T follicular helper cell (primary cell): ENCODE results near the gene TCTA.
A peak's percentile ranks its signal among the peaks of the same experiment; 100 is the strongest.
"Not testable (repeated sequence)": the region's sequence is repeated elsewhere in the genome, so short reads cannot be mapped to it uniquely, and the experiment has no call there.

ENCODE experiments used
- DNase-seq: peaks from one replicate; pipeline ENCODE4 v3.0.0-alpha.2; 2020; ENCODE audit warnings: low read depth
- total RNA-seq, 2 experiments: gene quantifications; one replicate each; lab custom pipeline; 2026; lab: John Stamatoyannopoulos, UW

The TCTA gene
- total RNA-seq: 18.7 to 20.3 reads per million in 2 experiments

GRCh38 chr3:49411968-49412631 lies at the start of gene TCTA, which contains the start of gene RHOA:
TSS of gene TCTA (plus strand) at chr3:49412423. CDS start at chr3:49412427, 4 bp downstream.
TSS of gene RHOA (minus strand) at chr3:49411976. CDS start at chr3:49375589, 36,387 bp downstream.
- peak; percentile 98 for DNase-seq

GRCh38 chr3:49362561-49362960 lies 49.7 kb upstream of the TCTA start:
- no peak for DNase-seq

GRCh38 chr3:49370585-49371290 lies 41.5 kb upstream of the TCTA start:
- DNase-seq: no peak

GRCh38 chr3:49371946-49372345 lies 40.3 kb upstream of the TCTA start:
- no peak for DNase-seq

- peak; percentile 6 for DNase-seq
Observed at GRCh38 chr3:49377483-49377882, 34.7 kb upstream of the TCTA start.

GRCh38 chr3:49378249-49378895 lies 33.9 kb upstream of the TCTA start:
- no peak for DNase-seq

GRCh38 chr3:49383387-49383786 lies 28.8 kb upstream of the TCTA start:
- no peak for DNase-seq

GRCh38 chr3:49385617-49386016 lies 26.6 kb upstream of the TCTA start:
- DNase-seq: no peak

- DNase-seq: no peak
Observed at GRCh38 chr3:49386056-49386756, 26.0 kb upstream of the TCTA start.

- no peak for DNase-seq
Observed at GRCh38 chr3:49387721-49388120, 24.5 kb upstream of the TCTA start.

- DNase-seq: no peak
Observed at GRCh38 chr3:49388289-49388820, 23.9 kb upstream of the TCTA start.

GRCh38 chr3:49389297-49389696 lies 22.9 kb upstream of the TCTA start:
- no peak for DNase-seq

- not testable (repeated sequence) for DNase-seq
Observed at GRCh38 chr3:49391310-49391709, 20.9 kb upstream of the TCTA start.

GRCh38 chr3:49397470-49397869 lies 14.8 kb upstream of the TCTA start:
- DNase-seq: no peak

- DNase-seq: no peak
Observed at GRCh38 chr3:49399461-49399860, 12.8 kb upstream of the TCTA start.

GRCh38 chr3:49401766-49402165 lies 10.5 kb upstream of the TCTA start:
- DNase-seq: no peak

- DNase-seq: no peak
Observed at GRCh38 chr3:49403891-49404290, 8.3 kb upstream of the TCTA start.

- not testable (repeated sequence) for DNase-seq
Observed at GRCh38 chr3:49405570-49405969, 6.7 kb upstream of the TCTA start.

GRCh38 chr3:49406571-49407565 lies 5.4 kb upstream of the TCTA start:
- no peak for DNase-seq

GRCh38 chr3:49410066-49410845 lies 2.0 kb upstream of the TCTA start:
- DNase-seq: peak; percentile 16
